T follicular helper cell (primary cell): ENCODE data around the gene NAP1L2.
"Not testable (repeated sequence)": the region's sequence is repeated elsewhere in the genome, so short reads cannot be mapped to it uniquely, and the experiment has no call there.

Experiments
- DNase-seq: peaks from one replicate; pipeline ENCODE4 v3.0.0-alpha.2; 2020; ENCODE audit warnings: low read depth
- total RNA-seq, 2 experiments: gene quantifications; one replicate each; lab custom pipeline; 2026; lab: John Stamatoyannopoulos, UW

Gene NAP1L2, protein sequence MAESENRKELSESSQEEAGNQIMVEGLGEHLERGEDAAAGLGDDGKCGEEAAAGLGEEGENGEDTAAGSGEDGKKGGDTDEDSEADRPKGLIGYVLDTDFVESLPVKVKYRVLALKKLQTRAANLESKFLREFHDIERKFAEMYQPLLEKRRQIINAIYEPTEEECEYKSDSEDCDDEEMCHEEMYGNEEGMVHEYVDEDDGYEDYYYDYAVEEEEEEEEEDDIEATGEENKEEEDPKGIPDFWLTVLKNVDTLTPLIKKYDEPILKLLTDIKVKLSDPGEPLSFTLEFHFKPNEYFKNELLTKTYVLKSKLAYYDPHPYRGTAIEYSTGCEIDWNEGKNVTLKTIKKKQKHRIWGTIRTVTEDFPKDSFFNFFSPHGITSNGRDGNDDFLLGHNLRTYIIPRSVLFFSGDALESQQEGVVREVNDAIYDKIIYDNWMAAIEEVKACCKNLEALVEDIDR
- 9.6 to 16.0 reads per million in 2 experiments for total RNA-seq

DNA sequence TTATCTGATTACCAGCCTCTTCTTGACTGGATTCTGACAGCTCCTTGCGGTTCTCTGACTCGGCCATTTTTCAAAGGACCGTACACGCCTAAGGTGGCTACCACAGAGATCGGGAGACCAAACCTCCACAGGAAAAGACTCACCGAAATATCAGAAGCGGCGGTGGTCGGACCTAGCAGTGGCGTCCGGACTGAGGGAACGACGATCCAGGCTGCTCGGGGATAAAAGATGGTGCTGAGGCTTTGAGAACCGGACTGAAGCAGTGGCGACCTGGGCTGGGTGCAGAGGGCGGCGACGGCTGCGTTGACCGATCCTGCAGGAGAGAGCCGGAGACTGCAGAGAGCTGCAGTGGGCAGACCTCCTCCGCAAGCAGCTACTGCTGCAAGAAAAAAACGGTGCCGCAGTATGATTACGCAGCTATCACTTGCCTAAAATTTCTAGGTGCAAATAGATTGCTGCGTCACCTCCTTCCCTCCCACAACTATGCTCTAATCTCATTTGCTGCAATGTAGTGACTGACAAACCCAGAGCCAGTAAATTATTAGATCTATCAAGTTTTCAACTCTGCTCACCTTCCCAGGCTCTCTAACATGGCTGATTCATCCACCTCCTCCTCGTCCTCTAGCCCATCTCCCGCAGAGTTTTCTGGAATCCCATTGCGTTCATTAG lies at the start of gene NAP1L2:
Gene NAP1L2, minus strand, starts transcription at position 426 of the 669 bp plus-strand sequence. Its CDS starts 359 bp downstream, at position 67.
- DNase-seq: peak; percentile 28

DNA sequence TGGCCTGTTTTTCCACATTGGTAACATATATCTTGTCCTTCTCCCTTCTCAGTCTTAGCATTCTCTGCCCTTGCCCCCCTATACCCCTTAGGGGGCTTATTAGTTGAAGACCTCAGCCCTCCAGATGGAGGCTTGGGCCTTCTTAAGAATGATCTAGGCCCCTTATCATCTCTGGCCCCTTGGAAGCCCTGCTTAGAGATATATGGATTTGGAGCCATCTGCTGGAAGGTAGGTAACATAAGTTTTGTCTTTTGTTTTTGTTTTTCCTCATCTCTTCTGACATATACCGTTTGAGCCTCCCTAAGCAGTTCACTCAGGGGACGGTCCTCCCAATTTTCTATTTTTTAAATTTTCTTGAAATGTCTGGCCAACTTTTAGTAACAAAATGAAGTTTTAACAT lies 48.3 kb upstream of the NAP1L2 start:
- DNase-seq: no peak

DNA sequence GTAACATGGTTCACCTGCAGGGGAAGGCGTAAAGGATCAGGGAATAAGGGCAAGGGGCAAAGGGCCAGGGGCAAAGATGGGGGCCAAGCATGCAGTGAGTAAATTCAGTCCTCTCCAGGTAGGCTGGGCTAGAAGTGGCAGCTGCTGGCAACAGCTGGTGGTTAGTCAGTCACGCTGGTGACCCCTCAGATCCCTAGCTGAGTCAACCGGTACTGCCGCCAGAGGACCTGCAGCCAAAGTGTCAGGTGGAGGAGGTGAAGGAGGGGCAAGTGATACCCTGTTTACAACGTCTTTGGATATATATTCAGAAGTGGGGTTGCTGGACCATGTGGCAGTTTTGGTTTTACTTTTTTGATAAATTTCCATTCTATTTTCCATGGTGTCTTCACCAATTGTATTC lies 24.6 kb upstream of the NAP1L2 start:
- DNase-seq: no peak

DNA sequence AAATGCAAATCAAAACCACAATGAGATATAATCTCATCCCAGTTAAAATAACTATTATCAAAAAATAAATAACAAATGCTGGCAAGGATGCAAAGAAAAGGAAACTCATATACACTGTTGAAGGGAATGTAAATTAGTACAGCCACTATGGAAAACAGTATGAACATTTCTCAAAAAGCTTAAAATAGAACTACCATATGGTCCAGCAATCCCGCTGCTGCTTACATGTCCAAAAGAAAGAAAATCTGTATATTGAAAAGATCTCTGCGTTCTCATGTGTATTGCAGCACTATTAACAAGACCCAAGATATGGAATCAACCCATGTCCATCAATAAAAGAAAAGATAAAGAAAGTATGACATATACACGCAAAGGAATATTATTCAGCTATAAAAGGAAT lies 3.0 kb upstream of the NAP1L2 start:
- DNase-seq: no peak

DNA sequence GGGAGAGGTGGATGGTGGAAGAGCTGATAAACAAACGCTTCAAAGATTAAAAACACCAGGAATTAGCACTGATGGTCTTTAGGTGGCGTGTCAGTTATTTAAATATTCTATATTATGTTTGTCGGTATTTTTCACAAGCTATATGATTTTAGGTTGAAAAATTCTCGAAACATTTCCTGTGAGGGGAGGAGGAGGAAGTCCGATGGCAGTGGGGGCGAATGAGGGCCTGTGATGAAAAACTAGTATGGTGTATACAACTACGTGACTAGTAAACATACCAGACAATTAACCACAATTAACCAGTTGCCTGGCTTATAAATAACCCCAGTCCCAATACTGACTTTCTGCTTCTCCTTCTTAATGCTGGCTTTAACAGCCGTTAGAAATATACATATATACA lies 595 bp upstream of the NAP1L2 start:
- no peak for DNase-seq

DNA sequence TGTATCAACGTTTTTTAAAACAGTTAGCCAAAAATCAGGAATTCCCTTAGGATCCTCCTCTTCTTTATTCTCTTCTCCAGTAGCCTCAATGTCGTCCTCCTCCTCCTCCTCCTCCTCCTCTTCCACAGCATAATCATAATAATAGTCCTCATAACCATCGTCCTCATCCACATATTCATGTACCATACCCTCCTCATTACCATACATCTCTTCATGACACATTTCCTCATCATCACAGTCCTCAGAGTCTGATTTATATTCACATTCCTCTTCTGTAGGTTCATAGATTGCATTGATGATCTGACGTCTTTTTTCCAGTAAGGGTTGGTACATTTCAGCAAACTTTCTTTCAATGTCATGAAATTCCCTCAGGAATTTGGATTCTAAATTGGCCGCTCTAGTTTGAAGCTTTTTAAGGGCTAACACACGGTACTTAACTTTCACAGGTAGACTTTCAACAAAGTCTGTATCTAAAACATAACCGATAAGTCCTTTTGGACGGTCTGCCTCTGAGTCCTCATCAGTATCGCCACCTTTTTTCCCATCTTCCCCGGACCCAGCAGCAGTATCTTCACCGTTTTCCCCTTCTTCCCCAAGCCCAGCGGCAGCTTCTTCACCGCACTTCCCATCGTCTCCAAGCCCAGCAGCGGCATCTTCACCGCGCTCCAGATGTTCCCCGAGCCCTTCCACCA lies 771 bp downstream of the NAP1L2 start:
- no peak for DNase-seq

DNA sequence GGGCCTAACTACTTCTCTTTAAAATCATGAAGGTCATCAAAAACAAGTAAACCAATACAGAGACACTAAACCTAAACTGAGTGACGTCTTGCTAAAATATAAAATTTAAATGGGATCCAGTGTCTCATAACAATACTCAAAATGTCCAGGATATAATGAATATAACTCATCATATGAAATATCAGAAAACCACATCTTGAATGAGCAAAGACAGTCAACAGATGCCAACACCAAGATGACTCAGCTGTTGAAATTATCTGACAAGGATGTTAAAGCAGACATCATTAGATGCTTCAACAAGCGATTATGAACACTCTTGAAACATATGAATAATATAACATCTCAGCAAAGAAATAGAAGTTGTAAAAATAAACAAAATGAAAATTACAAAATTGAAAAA lies 8.3 kb downstream of the NAP1L2 start:
- DNase-seq: no peak

DNA sequence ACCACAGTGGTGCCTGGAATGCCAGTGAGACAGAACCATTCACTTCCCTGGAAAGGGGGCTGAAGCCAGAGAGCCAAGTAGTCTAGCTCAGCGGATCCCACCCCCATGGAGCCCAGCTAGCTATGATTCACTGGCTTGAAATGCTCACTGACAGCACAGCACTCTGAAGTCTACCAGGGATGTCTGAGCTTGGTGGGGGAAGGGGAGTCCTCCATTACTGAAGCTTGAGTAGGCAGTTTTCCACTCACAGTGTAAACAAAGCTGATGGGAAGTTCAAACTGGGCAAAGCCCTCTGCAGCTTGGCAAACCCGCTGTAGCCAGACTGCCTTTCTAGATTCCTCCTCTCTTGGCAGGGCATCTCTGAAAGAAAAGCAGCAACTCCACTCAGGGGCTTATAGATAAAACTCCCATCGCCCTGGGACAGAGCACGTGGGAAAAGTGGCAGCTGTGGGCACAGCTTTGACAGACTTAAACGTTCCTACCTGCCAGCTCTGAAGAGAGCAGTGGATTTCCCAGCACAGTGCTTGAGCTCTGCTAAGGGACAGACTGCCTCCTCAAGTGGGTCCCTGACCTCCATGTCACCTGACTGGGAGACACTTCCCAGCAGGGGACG lies 32.0 kb downstream of the NAP1L2 start:
- DNase-seq: no peak

DNA sequence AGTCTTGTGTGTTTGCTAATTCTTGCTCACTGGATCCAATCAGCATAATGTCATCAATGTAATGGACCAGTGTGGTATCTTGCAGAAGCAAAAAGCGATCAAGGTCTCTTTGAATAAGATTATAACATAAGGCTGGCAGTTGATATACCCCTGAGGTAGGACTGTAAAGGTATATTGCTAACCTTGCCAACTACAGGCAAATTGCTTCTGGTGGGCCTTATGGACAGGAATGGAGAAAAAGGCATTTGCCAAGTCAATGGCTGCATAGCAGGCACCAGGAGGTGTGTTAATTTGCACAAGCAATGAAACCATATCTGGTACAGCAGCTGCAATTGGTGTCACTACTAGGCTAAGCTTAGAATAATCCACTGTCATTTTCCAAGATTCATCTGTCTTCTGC lies 45.7 kb downstream of the NAP1L2 start:
- DNase-seq: not testable (repeated sequence)
